IMR-90 (cell line): ENCODE data around the gene RAD52. TPM values are rescaled to one million over a fixed set of nuclear protein-coding genes. Genes with fewer than 3 reads are reported as not detected.

Source experiments
- ATAC-seq: fragments of 200-7000 bp; cut with Tn5 transposase; 2 replicates; pipeline ENCODE4 v1.9.1; 2020; ENCODE audit warnings: low read depth, mild to moderate bottlenecking, moderate library complexity
- BruUV-seq: library from RNA; stranded (reverse); fragments of 400-500 nt; replicated peaks from 2 replicates; lab custom pipeline; 2021; lab: Mats Ljungman, UMichigan
- CTCF ChIA-PET: fragments of 300-600 bp; formaldehyde crosslinking; extraction: SDS; loops from one replicate; lab custom pipeline; 2021; ENCODE audit warnings: antibody characterized with exemption; lab: Yijun Ruan, JAX
- POLR2A ChIA-PET: fragments of 300-600 bp; sonication (Branson Sonifier 250); formaldehyde crosslinking; loops from one replicate; lab custom pipeline; 2022; ENCODE audit warnings: antibody characterized with exemption; ENCODE audit not compliant: unreplicated experiment; lab: Charles Lee
- DNase-seq: peaks from one replicate; pipeline ENCODE4 v3.0.0; 2013
- H2AFZ ChIP-seq: replicated peaks from 2 replicates; pipeline ENCODE3; 2013; ENCODE audit warnings: low read length, mild to moderate bottlenecking; ENCODE audit not compliant: poor library complexity
- H2AK5ac ChIP-seq: 2 replicates; pipeline ENCODE4 v1.6.1; 2013; ENCODE audit warnings: low read depth, low read length, inconsistent platforms
- H2AK9ac ChIP-seq: replicated peaks from 2 replicates; pipeline ENCODE3; 2013; ENCODE audit warnings: mild to moderate bottlenecking, low read depth, low read length, moderate library complexity; ENCODE audit not compliant: poor library complexity
- H2BK120ac ChIP-seq: 2 replicates; pipeline ENCODE4 v1.6.1; 2013; ENCODE audit warnings: low read depth, low read length, inconsistent platforms
- H2BK15ac ChIP-seq: 3 replicates; pipeline ENCODE4 v1.6.1; 2013; ENCODE audit warnings: low read depth, low read length, inconsistent platforms
- H2BK20ac ChIP-seq: 2 replicates; pipeline ENCODE4 v1.6.1; 2013; ENCODE audit warnings: low read depth, mild to moderate bottlenecking, inconsistent platforms, low read length, moderate library complexity
- H2BK5ac ChIP-seq: 2 replicates; pipeline ENCODE4 v1.6.1; 2013; ENCODE audit warnings: mild to moderate bottlenecking, low read depth, low read length, inconsistent platforms; ENCODE audit not compliant: poor library complexity, severe bottlenecking
- H3K14ac ChIP-seq: replicated peaks from 2 replicates; pipeline ENCODE4 v1.6.1; 2013; ENCODE audit warnings: low read depth, low read length, inconsistent platforms
- H3K18ac ChIP-seq: 2 replicates; pipeline ENCODE4 v1.6.1; 2013; ENCODE audit warnings: low read depth, low read length, control low read depth
- H3K23ac ChIP-seq: 2 replicates; pipeline ENCODE4 v1.6.1; 2013; ENCODE audit warnings: low read depth, low read length, inconsistent platforms
- H3K27ac ChIP-seq: 2 replicates; pipeline ENCODE4 v1.5.1; 2013; ENCODE audit warnings: mild to moderate bottlenecking, control low read depth, low read length; ENCODE audit not compliant: insufficient read depth
- H3K27me3 ChIP-seq: 2 replicates; pipeline ENCODE4 v1.6.1; 2013; ENCODE audit warnings: low read length; ENCODE audit not compliant: control insufficient read depth, insufficient read depth
- H3K36me3 ChIP-seq: 2 replicates; pipeline ENCODE4 v1.6.1; 2013; ENCODE audit warnings: low read length, mixed read lengths; ENCODE audit not compliant: control insufficient read depth, insufficient read depth
- H3K4ac ChIP-seq: 2 replicates; pipeline ENCODE4 v1.6.1; 2013; ENCODE audit warnings: low read depth, low read length, inconsistent platforms
- H3K4me1 ChIP-seq: 2 replicates; pipeline ENCODE4 v1.6.1; 2013; ENCODE audit warnings: low read length, mixed read lengths; ENCODE audit not compliant: control insufficient read depth, insufficient read depth
- H3K4me2 ChIP-seq: 2 replicates; pipeline ENCODE4 v1.6.1; 2013; ENCODE audit warnings: low read depth, mild to moderate bottlenecking, control low read depth, low read length, moderate library complexity
- H3K4me3 ChIP-seq: 2 replicates; pipeline ENCODE4 v1.5.1; 2013; ENCODE audit warnings: low read depth, mild to moderate bottlenecking, control low read depth, low read length, moderate library complexity; ENCODE audit not compliant: insufficient read depth
- H3K56ac ChIP-seq: 2 replicates; pipeline ENCODE4 v1.6.1; 2013; ENCODE audit warnings: low read length, inconsistent platforms; ENCODE audit not compliant: insufficient read depth; ENCODE audit errors: extremely low read depth
- H3K79me1 ChIP-seq, 2 experiments: 2 replicates each; pipeline ENCODE4 v1.6.1; 2013; ENCODE audit warnings: low read length in 2 of 2, inconsistent platforms in 1 of 2, low read depth in 1 of 2
- H3K9ac ChIP-seq: 2 replicates; pipeline ENCODE4 v1.6.1; 2013; ENCODE audit warnings: low read depth, low read length, control low read depth
- H3K9me1 ChIP-seq: 2 replicates; pipeline ENCODE4 v1.6.1; 2013; ENCODE audit warnings: low read length, inconsistent platforms; ENCODE audit not compliant: insufficient read depth
- H3K9me3 ChIP-seq: 2 replicates; pipeline ENCODE4 v1.6.1; 2013; ENCODE audit warnings: low read length; ENCODE audit not compliant: control insufficient read depth, insufficient read depth
- H4K20me1 ChIP-seq: 2 replicates; pipeline ENCODE4 v1.6.1; 2013; ENCODE audit warnings: low read length, inconsistent platforms; ENCODE audit not compliant: insufficient read depth
- H4K5ac ChIP-seq: 2 replicates; pipeline ENCODE4 v1.6.1; 2013; ENCODE audit warnings: mild to moderate bottlenecking, low read depth, low read length, control low read depth
- H4K8ac ChIP-seq, 2 experiments: 2 replicates each; pipeline ENCODE4 v1.6.1; 2013; ENCODE audit warnings: low read depth in 2 of 2, low read length in 2 of 2, control low read depth in 1 of 2, inconsistent platforms in 1 of 2
- H4K91ac ChIP-seq: 2 replicates; pipeline ENCODE4 v1.6.1; 2013; ENCODE audit warnings: low read depth, low read length, inconsistent platforms; ENCODE audit not compliant: insufficient read depth
- BHLHE40 ChIP-seq: fragments of 150-350 bp; IDR thresholded peaks from 2 replicates; pipeline ENCODE4 v1.6.1; 2016; ENCODE audit warnings: mild to moderate bottlenecking, low read depth, low read length
- CEBPB ChIP-seq: IDR thresholded peaks from 2 replicates; pipeline ENCODE4 v1.6.1; 2012; ENCODE audit warnings: low read depth, low read length, improper control_type of control experiment
- CHD1 ChIP-seq: IDR thresholded peaks from 2 replicates; pipeline ENCODE4 v1.6.1; 2012; ENCODE audit warnings: low read depth, low read length, improper control_type of control experiment
- CTCF ChIP-seq: conservative IDR thresholded peaks from 2 replicates; pipeline ENCODE4 v1.5.1; 2012; ENCODE audit warnings: mild to moderate bottlenecking, low read depth, low read length, improper control_type of control experiment
- FOS ChIP-seq: fragments of 150-350 bp; IDR thresholded peaks from 2 replicates; pipeline ENCODE4 v1.6.1; 2016; ENCODE audit warnings: low read depth, low read length
- MAFK ChIP-seq: IDR thresholded peaks from 2 replicates; pipeline ENCODE4 v1.6.1; 2012; ENCODE audit warnings: low read depth, low read length, improper control_type of control experiment
- MXI1 ChIP-seq: IDR thresholded peaks from 2 replicates; pipeline ENCODE4 v1.6.1; 2012; ENCODE audit warnings: low read depth, mild to moderate bottlenecking, low read length, moderate library complexity, borderline replicate concordance
- NFE2L2 ChIP-seq: fragments of 150-350 bp; IDR thresholded peaks from 2 replicates; pipeline ENCODE4 v1.6.1; 2016; ENCODE audit warnings: low read depth, mild to moderate bottlenecking, low read length
- POLR2A ChIP-seq: IDR thresholded peaks from 2 replicates; pipeline ENCODE4 v1.6.1; 2012; ENCODE audit warnings: mild to moderate bottlenecking, low read depth, low read length
- RAD21 ChIP-seq: IDR thresholded peaks from 2 replicates; pipeline ENCODE4 v1.6.1; 2012; ENCODE audit warnings: low read length, improper control_type of control experiment
- RCOR1 ChIP-seq: IDR thresholded peaks from 2 replicates; pipeline ENCODE4 v1.6.1; 2012; ENCODE audit warnings: mild to moderate bottlenecking, low read length, improper control_type of control experiment; ENCODE audit not compliant: insufficient replicate concordance
- RFX5 ChIP-seq: IDR thresholded peaks from 2 replicates; pipeline ENCODE4 v1.8.0; 2012; ENCODE audit warnings: low read depth, mild to moderate bottlenecking, low read length, moderate library complexity
- SMC3 ChIP-seq: fragments of 150-350 bp; IDR thresholded peaks from 2 replicates; pipeline ENCODE4 v1.6.1; 2016; ENCODE audit warnings: low read depth, mild to moderate bottlenecking, antibody characterized with exemption, low read length, moderate library complexity
- USF2 ChIP-seq: fragments of 150-350 bp; IDR thresholded peaks from 2 replicates; pipeline ENCODE4 v1.6.1; 2017; ENCODE audit warnings: mild to moderate bottlenecking, antibody characterized with exemption, low read length, low read depth
- WGBS, 2 experiments: methylation state at CpG; one replicate each; pipeline versions ENCODE4 v1.1.5 to v1.1.7; 2013; ENCODE audit warnings: missing lambda C conversion rate in 2 of 2; ENCODE audit not compliant: insufficient read length in 1 of 2; ENCODE audit errors: extremely low coverage in 2 of 2; 5-methylcytosine and 5-hydroxymethylcytosine counted together
- dilution Hi-C: fragments of 300-500 bp; cut with HindIII; formaldehyde crosslinking; loops from one replicate; pipeline ENCODE4 v1.14.3; 2018; ENCODE audit warnings: low sequenced_read_pairs; ENCODE audit not compliant: unreplicated experiment
- in situ Hi-C: fragments of 300-500 bp; cut with MboI; formaldehyde crosslinking; loops from 3 replicates; pipeline ENCODE4 v1.14.3; 2019; ENCODE audit warnings: low sequenced_read_pairs, inconsistent platforms, mixed read lengths
- intact Hi-C: fragments of 100-400 bp; cut with micrococcal nuclease; formaldehyde crosslinking; loops from 2 replicates; pipeline ENCODE4 v1.10.0; 2022
- polyA plus RNA-seq, 3 experiments: library from polyadenylated mRNA; depleted of rRNA; stranded (reverse); fragments of >200 nt; gene quantifications; 2 replicates each; pipeline ENCODE4 v1.2.3, GENCODE V29; 2012; ENCODE audit warnings: low replicate concordance in 1 of 3
- total RNA-seq: library from RNA; depleted of rRNA; stranded (reverse); fragments of >200 nt; gene quantifications from 2 replicates; pipeline ENCODE4 v1.2.3, GENCODE V29; 2012

Gene RAD52
- total and polyA plus RNA-seq, 2 of the 4 experiments (the other 2 are of a cell fraction), result 10.7 to 11.3 TPM

GRCh38 chr12:905261-906031, 44.0 kb downstream of the RAD52 start:
- intact Hi-C loops, result no loop called here
- H2BK5ac ChIP-seq, result no peak overlapping the region
- H3K4me2 ChIP-seq, result no peak overlapping the region
- no peaks in the 10 kb centered on the region for H3K4me1 ChIP-seq
- H3K79me1 ChIP-seq, result peaks cover 7 to 31% of the 10 kb centered on the region in 2 experiments
- no peak overlapping the region for H3K56ac ChIP-seq
- no peak overlapping the region for H2AK5ac ChIP-seq
- no peak overlapping the region for H2AFZ ChIP-seq
- dilution Hi-C loops, result no loop called here
- H3K4me3 ChIP-seq, result no peak overlapping the region
- TF ChIP-seq SMC3, result no peak
- TF ChIP-seq USF2, result no peak
- no peak for TF ChIP-seq NFE2L2
- no peak for TF ChIP-seq POLR2A
- no peak for TF ChIP-seq FOS
- TF ChIP-seq CTCF, result no peak
- no peak for TF ChIP-seq RCOR1
- TF ChIP-seq MAFK, result no peak
- no peak for TF ChIP-seq RFX5
- TF ChIP-seq MXI1, result no peak
- TF ChIP-seq CEBPB, result no peak
- TF ChIP-seq BHLHE40, result no peak
- TF ChIP-seq RAD21, result no peak
- TF ChIP-seq CHD1, result no peak
- POLR2A ChIA-PET, result no interaction called here
- no peak for ATAC-seq
- no peak for DNase-seq
- no peak overlapping the region for H4K91ac ChIP-seq
- no peaks in the 10 kb centered on the region for H3K9me3 ChIP-seq
- H3K4ac ChIP-seq, result no peak overlapping the region; the same call in 1 of the 2 replicates
- CTCF ChIA-PET, result no interaction called here
- no peak overlapping the region for H2BK20ac ChIP-seq
- in situ Hi-C loops, result loop anchor here (25.0 kb wide), 1 partner anchor 682 kb away; the partner anchor contains the start of gene FBXL14
- H3K27ac ChIP-seq, result no peak overlapping the region
- no peaks in the 10 kb centered on the region for H3K27me3 ChIP-seq
- H3K9me1 ChIP-seq, result peaks cover 8% of the 10 kb centered on the region
- no peak overlapping the region for H4K8ac ChIP-seq
- peaks cover 60% of the 10 kb centered on the region for H3K36me3 ChIP-seq
- H4K20me1 ChIP-seq, result no peaks in the 10 kb centered on the region
- BruUV-seq, result no TSS peak
- H2AK9ac ChIP-seq, result no peak overlapping the region
- WGBS, 2 experiments, result 86% methylated on average over 2 of the region's 9 CpGs; no CpG with 5 or more reads in 1 of the 2 experiments
- H3K9ac ChIP-seq, result no peak overlapping the region
- no peak overlapping the region for H3K23ac ChIP-seq
- H2BK15ac ChIP-seq, result no peak overlapping the region
- H4K5ac ChIP-seq, result no peak overlapping the region
- no peak overlapping the region; the same call in 1 of the 2 replicates for H3K14ac ChIP-seq
- H2BK120ac ChIP-seq, result no peak overlapping the region
- no peak overlapping the region for H3K18ac ChIP-seq
